NCI-H128 (cell line): ENCODE measurements around the gene CA6.
"Not testable (repeated sequence)": the region's sequence is repeated elsewhere in the genome, so short reads cannot be mapped to it uniquely, and the experiment has no call there.

Experiments used
- DNase-seq: peaks from one replicate; lab custom pipeline; 2025; ENCODE audit not compliant: unreplicated experiment; lab: John Stamatoyannopoulos, UW

The CA6 gene

GRCh38 chr1:8945568-8945967 lies at the start of gene CA6:
Gene CA6 (plus strand): TSS chr1:8945868. CDS start chr1:8945887, 19 bp downstream.
- DNase-seq: no peak

DNA sequence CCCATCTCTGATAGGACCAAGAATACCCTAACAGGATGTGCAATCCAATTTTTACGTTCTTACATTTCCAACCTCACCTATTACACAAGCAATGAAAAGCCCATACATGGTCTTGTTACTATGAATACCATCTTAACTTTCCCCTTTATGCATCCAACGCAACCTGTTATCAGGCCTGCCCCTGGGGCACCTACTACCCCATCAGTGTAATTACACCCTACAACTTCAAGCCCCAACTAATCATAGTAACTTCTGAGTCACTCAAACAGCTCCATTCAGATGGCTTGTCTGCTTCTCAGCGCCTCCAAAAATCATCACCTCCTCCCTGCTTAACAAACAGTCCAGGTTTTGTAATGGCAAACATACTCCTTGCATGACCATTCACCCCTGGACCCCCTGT lies 48.9 kb upstream of the CA6 start:
- not testable (repeated sequence) for DNase-seq

DNA sequence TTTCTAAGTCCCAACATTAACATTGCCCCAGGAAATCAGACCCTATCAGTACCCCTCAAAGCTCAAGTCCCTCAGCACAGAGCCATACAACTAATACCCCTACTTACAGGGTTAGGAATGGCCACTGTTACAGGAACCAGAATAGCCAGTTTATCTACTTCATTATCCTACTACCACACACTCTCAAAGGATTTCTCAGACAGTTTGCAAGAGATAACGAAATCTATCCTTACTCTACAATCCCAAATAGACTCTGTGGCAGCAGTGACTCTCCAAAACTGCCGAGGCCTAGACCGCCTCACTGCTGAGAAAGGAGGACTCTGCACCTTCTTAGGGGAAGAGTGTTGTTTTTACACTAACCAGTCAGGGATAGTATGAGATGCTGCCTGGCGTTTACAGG lies 48.2 kb upstream of the CA6 start:
- DNase-seq: not testable (repeated sequence)

DNA sequence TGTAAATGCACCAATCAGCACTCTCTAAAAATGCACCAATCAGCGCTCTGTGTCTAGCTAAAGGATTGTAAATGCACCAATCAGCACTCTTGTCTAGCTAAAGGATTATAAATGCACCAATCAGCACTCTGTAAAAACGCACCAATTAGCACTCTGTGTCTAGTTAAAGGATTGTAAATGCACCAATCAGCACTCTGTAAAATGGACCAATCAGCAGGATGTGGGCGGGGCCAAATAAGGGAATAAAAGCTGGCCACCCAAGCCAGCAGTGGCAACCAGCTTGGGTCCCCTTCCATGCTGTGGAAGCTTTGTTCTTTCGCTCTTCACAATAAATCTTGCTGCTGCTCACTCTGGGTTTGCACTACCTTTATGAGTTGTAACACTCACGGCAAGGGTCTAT lies 47.2 kb upstream of the CA6 start:
- DNase-seq: not testable (repeated sequence)

GRCh38 chr1:8899046-8899445 lies 46.6 kb upstream of the CA6 start:
- DNase-seq: no peak

GRCh38 chr1:8900684-8901083 lies 45.0 kb upstream of the CA6 start:
- DNase-seq: not testable (repeated sequence)

DNA sequence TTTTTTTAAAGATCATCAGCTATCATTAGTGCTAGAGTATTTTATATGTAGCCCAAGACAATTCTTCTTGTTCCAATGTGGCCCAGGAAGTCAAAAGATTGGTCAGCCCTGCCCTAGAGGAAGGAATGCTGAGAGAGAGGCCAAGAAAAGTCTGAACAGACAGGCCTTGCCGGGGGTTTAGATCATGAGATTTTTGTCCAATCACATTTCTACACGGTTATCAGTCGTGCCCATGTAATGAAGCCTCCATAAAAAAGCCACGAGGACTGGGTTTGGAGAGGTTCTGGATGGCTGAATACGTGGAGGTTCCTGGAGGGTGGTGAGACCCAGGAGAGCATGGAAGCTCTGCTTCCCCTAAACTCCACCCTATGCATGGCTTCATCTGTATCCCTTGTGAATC lies 42.9 kb upstream of the CA6 start:
- no peak for DNase-seq

DNA sequence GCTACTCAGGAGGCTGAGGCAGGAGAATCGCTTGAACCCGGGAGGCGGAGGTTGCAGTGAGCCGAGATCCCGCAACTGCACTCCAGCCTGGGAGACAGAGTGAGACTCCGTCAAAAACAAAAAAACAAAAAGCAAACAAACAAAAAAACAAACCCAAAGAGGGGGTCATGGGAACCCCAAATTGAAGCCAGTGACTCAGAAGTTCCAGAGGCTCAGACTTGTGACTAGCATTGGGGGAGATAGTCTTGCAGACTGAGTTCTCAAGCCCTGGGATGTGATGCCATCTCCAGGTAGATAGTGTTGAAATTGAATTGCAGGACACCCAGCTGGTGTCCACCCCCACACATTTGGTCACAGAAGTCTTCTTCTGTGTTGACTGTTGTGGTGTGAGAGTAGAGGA lies 42.3 kb upstream of the CA6 start:
- DNase-seq: no peak

GRCh38 chr1:8903908-8904650 lies 41.6 kb upstream of the CA6 start:
- DNase-seq: peak; percentile 26

GRCh38 chr1:8905582-8906191 lies 40.0 kb upstream of the CA6 start:
- DNase-seq: no peak

- no peak for DNase-seq
Observed at GRCh38 chr1:8908388-8909151, 37.1 kb upstream of the CA6 start.

DNA sequence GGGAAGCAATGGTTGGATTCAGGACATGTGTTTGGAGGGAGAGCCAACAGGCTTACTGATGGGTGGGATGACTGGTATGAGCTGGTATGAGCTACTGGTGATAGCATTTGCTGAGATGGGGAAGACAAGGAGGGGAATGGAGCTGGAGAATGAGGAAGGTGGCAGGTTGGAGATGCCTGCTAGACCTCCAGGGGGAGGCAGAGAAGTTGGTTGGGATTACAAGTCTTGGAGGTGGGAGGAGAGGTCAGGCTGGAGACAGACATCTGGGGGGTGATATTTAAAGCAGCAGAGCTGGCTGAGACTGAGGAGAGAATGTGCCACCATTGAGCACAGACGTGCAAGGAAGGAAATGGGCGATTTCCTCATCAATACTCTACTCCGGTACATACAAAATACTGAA lies 35.3 kb upstream of the CA6 start:
- no peak for DNase-seq

- DNase-seq: no peak
Observed at GRCh38 chr1:8910914-8911313, 34.8 kb upstream of the CA6 start.

DNA sequence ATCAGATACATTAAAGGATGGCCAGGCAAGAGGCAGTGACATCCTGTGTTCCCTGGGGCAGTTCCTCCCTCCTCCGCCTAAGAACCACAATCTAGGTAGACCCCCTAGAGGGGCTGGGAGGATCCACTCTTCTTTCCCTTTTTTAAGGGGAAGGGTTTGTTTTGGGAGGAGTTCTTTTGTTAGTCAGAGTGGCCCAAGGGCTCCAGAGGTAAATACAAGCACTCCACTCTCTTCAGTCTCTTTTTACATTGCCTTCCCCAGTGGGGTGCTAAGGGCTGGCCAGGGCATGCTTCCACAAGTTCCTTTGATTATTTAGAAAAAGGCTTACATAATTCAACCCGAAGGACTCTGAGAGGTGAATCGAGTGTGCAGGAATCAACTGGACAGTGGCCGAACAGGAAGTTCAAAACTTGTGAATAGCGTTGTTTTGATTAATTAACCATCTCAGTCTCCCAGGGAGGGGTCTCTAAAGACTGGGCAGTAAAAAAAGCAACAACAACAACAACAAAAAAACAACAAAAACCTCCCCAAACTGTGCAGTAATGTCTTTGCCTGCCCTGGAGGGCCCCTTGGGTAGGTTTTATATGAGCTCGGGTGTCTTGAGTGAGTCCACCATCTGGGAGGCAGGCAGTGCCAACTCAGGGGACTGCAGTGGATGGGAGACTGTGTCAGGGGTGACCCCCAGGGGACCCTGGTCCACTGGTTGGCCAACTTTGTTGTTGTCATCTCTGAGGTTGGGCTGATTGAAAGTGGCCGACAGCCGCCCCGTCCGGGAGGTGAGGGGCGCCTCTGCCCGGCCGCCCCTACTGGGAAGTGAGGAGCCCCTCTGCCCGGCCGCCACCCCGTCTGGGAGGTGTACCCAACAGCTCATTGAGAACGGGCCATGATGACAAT lies 34.0 kb upstream of the CA6 start:
- peak; percentile 46 for DNase-seq

DNA sequence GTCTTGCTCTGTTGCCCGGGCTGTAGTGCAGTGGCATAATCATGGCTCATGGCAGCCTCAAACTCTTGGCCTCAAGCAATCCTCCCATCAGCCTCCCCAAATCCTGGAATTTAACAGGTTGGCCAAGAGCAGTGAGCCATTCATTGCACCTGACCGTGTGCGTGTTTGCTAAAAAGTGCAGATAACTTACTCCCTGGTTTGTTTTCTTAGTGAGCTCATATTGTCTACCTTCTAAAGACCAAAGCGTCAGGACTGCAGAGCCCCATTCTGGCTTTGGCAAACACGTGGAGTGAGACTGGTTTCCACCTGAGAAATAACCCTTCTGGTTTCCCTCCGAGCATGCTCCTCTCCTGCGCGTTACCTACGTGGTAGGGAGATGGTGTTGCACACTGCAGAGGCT lies 32.2 kb upstream of the CA6 start:
- no peak for DNase-seq

DNA sequence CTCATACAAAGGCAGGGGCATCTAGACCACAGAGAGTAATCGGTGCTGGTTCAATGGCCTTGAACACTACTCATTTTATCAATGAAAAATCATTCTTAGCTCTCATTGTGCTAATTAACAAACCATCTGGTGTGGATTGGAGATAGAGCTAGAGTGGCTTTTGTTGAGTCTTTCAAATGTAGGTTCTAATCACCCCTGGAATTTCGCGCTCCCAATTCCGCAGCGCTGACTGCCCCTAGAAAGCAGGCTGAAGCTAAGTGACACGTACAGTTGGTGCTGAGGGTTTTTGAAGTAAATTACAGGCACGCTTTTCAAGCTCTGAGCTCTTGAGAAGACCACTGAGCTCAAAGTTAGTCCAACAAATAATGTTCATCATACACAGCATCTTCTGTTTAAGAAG lies 31.2 kb upstream of the CA6 start:
- DNase-seq: no peak

DNA sequence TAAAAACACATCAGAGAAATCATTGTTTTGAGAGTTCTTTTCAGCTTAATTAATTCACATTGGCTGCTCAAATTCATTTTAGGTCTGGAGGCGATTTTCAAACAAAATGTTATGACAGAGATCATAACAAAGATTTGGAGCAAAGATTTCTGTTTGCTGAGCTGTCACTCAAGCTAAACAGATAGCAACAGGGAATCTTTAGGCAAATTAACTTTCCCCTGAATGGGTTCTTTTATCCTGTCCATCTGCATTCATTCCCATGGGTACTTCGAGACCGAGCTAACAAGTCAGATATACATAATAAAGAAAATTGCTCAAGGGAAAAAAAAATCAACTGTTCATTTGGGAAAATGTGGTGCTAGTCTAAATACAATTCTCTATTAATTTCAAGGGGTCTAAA lies 30.2 kb upstream of the CA6 start:
- no peak for DNase-seq

DNA sequence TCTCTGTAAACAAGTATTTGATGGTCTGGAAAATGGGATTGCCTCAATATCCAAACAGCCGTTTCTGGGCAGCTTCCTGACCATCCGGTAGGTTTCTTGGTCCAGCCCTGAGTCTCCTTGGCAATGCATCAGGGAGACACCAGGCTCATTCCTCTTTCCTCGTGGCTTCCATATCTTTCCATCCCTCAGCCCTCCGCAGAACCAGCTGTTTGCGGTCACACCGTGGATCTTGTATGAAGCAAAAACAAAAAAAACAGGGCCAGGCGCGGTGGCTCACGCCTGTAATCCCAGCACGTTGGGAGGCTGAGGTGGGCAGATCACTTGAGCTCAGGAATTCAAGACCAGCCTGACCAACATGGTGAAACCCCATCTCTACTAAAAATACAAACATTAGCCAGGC lies 28.1 kb upstream of the CA6 start:
- DNase-seq: not testable (repeated sequence)

- DNase-seq: no peak
Observed at GRCh38 chr1:8922962-8923361, 22.7 kb upstream of the CA6 start.

GRCh38 chr1:8925406-8925805 lies 20.3 kb upstream of the CA6 start:
- DNase-seq: no peak

DNA sequence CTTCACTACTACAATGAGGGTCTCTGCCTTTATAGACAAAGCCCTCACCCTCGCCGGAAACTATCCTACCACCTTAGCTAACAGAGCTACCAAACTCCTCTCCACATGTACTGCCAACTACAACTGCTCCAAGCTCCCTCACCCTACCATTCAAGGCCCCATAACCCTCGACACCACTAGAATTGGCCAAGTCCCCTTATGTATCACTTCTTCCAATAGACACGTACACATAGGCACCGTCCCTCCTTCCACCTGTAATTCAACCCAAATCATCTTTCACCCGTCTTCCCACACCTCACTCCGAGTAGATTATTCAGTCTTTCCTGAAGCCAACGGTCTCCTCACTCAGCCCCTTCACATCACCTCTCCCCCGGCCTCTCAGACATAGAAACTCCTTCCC lies 19.7 kb upstream of the CA6 start:
- no peak for DNase-seq
